SK-N-SH (cell line): Measurements from ENCODE around the gene RPP21.

Experiments used
- CTCF ChIP-seq: fragments of 200-600 bp; sonication (generic); IDR thresholded peaks from 2 replicates; pipeline ENCODE4 v1.6.1; 2017; ENCODE audit warnings: antibody characterized with exemption, mild to moderate bottlenecking, moderate library complexity
- ELF1 ChIP-seq: IDR thresholded peaks from 2 replicates; pipeline ENCODE4 v1.4.0; 2012
- EP300 ChIP-seq, 2 experiments: IDR thresholded peaks; 2 replicates each; pipeline versions ENCODE4 v1.4.0 to v1.6.1; 2012; ENCODE audit warnings: borderline replicate concordance in 1 of 2, low read depth in 1 of 2, low read length in 1 of 2
- EZH2phosphoT487 ChIP-seq: fragments of 200-600 bp; sonication (generic); IDR thresholded peaks from 2 replicates; pipeline ENCODE4 v1.6.1; 2017; ENCODE audit warnings: low read depth, mixed run types, mild to moderate bottlenecking, antibody characterized with exemption, moderate library complexity, borderline replicate concordance
- MXI1 ChIP-seq: IDR thresholded peaks from 2 replicates; pipeline ENCODE4 v1.6.1; 2012; ENCODE audit warnings: mild to moderate bottlenecking, low read depth, low read length, improper control_type of control experiment
- NRF1 ChIP-seq: IDR thresholded peaks from 2 replicates; pipeline ENCODE4 v1.6.1; 2012; ENCODE audit warnings: low read depth, mild to moderate bottlenecking, low read length
- POLR2AphosphoS5 ChIP-seq: IDR thresholded peaks from 2 replicates; pipeline ENCODE4 v1.6.1; 2012; ENCODE audit warnings: low read depth, low read length
- RCOR1 ChIP-seq: fragments of 150-350 bp; IDR thresholded peaks from 2 replicates; pipeline ENCODE4 v1.6.1; 2017; ENCODE audit warnings: antibody characterized with exemption, low read length
- RFX5 ChIP-seq: IDR thresholded peaks from 2 replicates; pipeline ENCODE4 v1.6.1; 2012; ENCODE audit warnings: mild to moderate bottlenecking, improper control_type of control experiment, low read length
- SIN3A ChIP-seq: IDR thresholded peaks from 2 replicates; pipeline ENCODE4 v1.6.1; 2012; ENCODE audit warnings: low read depth, mild to moderate bottlenecking, low read length, moderate library complexity, borderline replicate concordance
- USF1 ChIP-seq: IDR thresholded peaks from 2 replicates; pipeline ENCODE4 v1.4.0; 2012; ENCODE audit warnings: low read depth, borderline replicate concordance
- USF2 ChIP-seq: fragments of 150-350 bp; IDR thresholded peaks from 2 replicates; pipeline ENCODE4 v1.6.1; 2017; ENCODE audit warnings: antibody characterized with exemption, low read length, low read depth, borderline replicate concordance
- TF ChIP-seq, protein P1 (sequence below): IDR thresholded peaks from 2 replicates; pipeline ENCODE4 v1.4.0; 2012; ENCODE audit warnings: low read depth

GRCh38 chr6:30328397-30328796 lies 16.6 kb upstream of the RPP21 start:
- no peak for TF ChIP-seq MXI1
- no peak for TF ChIP-seq CTCF
- no peak for TF ChIP-seq USF1
- no peak for TF ChIP-seq POLR2AphosphoS5
- no peak for TF ChIP-seq RCOR1
- TF ChIP-seq EP300 (IDR thresholded peaks at IDR 0.05; ENCODE audit: borderline replicate concordance in 1 of 2, low read depth in 1 of 2, low read length in 1 of 2): no peak
- TF ChIP-seq RFX5: no peak
- TF ChIP-seq ELF1: no peak
- TF ChIP-seq NRF1: no peak
- TF ChIP-seq EZH2phosphoT487: no peak
- no peak for TF ChIP-seq SIN3A
- TF ChIP-seq, protein P1, sequence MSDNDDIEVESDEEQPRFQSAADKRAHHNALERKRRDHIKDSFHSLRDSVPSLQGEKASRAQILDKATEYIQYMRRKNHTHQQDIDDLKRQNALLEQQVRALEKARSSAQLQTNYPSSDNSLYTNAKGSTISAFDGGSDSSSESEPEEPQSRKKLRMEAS: no peak
- TF ChIP-seq USF2: no peak
